ENCODE data around the gene AKR1C8.
"Not testable (repeated sequence)": the region's sequence is repeated elsewhere in the genome, so short reads cannot be mapped to it uniquely, and the experiment has no call there.

AKR1C8 gene

GRCh38 chr10:5188358-5188757 is 3.4 kb upstream of the AKR1C8 start:
- Histone ChIP-seq H3K9ac (ENCODE audit: low read length) (no peak overlapping the region), H3K9me3 (ENCODE audit: insufficient read depth, low read depth, low read length) (no peaks in the 10 kb centered on the region), H2BK120ac (ENCODE audit: insufficient read depth, low read length, poor library complexity) (no peak overlapping the region), H2BK5ac (ENCODE audit: low read depth, low read length, poor library complexity) (no peak overlapping the region), H3K4me1 (ENCODE audit: control insufficient read depth in 1 of 2, insufficient read depth in 2 of 2, low read length in 2 of 2) (no peaks in the 10 kb centered on the region), H3K14ac (ENCODE audit: low read length) (no peak overlapping the region), H2BK12ac (ENCODE audit: low read length) (no peak overlapping the region), H2AFZ (ENCODE audit: insufficient read depth, low read length, poor library complexity) (no peak overlapping the region), H3K18ac (ENCODE audit: low read length) (no peak overlapping the region), H3K79me1 (ENCODE audit: low read length) (no peaks in the 10 kb centered on the region), H3K27me3 (ENCODE audit: insufficient read depth, low read length) (no peaks in the 10 kb centered on the region), H3K4me2 (ENCODE audit: low read length) (no peak overlapping the region), H3K4ac (ENCODE audit: low read depth, low read length) (no peak overlapping the region), H2AK5ac (ENCODE audit: low read length) (no peak overlapping the region), H4K12ac (ENCODE audit: low read depth, low read length) (no peak overlapping the region), H3K27ac (ENCODE audit: low read depth, low read length) (no peak overlapping the region), H3K36me3 (ENCODE audit: control insufficient read depth in 1 of 2, insufficient read depth in 2 of 2, low read length in 2 of 2) (no peaks in the 10 kb centered on the region), H3K79me2 (ENCODE audit: control insufficient read depth, insufficient read depth, low read length, poor library complexity) (no peaks in the 10 kb centered on the region), H3K4me3 (ENCODE audit: low read depth, low read length) (no peak overlapping the region), H4K8ac (ENCODE audit: low read depth, low read length) (no peak overlapping the region), H3K23ac (ENCODE audit: low read length) (no peak overlapping the region), H4K91ac (ENCODE audit: low read depth, low read length) (no peak overlapping the region)
- DNase-seq: no peak
- WGBS (ENCODE audit: extremely low coverage, insufficient coverage, insufficient read length): no CpG with 5 or more reads among the region's 2 CpGs

- H2BK120ac ChIP-seq (ENCODE audit: insufficient read depth, low read length, poor library complexity): no peak overlapping the region
- H3K9me3 ChIP-seq (ENCODE audit: insufficient read depth, low read depth, low read length): no peaks in the 10 kb centered on the region
- no peak overlapping the region for H3K23ac ChIP-seq (ENCODE audit: low read length)
- no peak overlapping the region for H3K4me2 ChIP-seq (ENCODE audit: low read length)
- H3K4me1 ChIP-seq (ENCODE audit: control insufficient read depth in 1 of 2, insufficient read depth in 2 of 2, low read length in 2 of 2): no peaks in the 10 kb centered on the region
- H3K18ac ChIP-seq (ENCODE audit: low read length): no peak overlapping the region
- no peak overlapping the region for H3K9ac ChIP-seq (ENCODE audit: low read length)
- no peaks in the 10 kb centered on the region for H3K36me3 ChIP-seq (ENCODE audit: control insufficient read depth in 1 of 2, insufficient read depth in 2 of 2, low read length in 2 of 2)
- no CpG with 5 or more reads among the region's 5 CpGs for WGBS (ENCODE audit: extremely low coverage, insufficient coverage, insufficient read length)
- H4K8ac ChIP-seq (ENCODE audit: low read depth, low read length): no peak overlapping the region
- no peaks in the 10 kb centered on the region for H3K79me1 ChIP-seq (ENCODE audit: low read length)
- no peak overlapping the region for H2AK5ac ChIP-seq (ENCODE audit: low read length)
- H3K4ac ChIP-seq (ENCODE audit: low read depth, low read length): no peak overlapping the region
- no peak overlapping the region for H3K4me3 ChIP-seq (ENCODE audit: low read depth, low read length)
- H4K91ac ChIP-seq (ENCODE audit: low read depth, low read length): no peak overlapping the region
- H2BK12ac ChIP-seq (ENCODE audit: low read length): no peak overlapping the region
- H4K12ac ChIP-seq (ENCODE audit: low read depth, low read length): no peak overlapping the region
- no peaks in the 10 kb centered on the region for H3K79me2 ChIP-seq (ENCODE audit: control insufficient read depth, insufficient read depth, low read length, poor library complexity)
- H3K14ac ChIP-seq (ENCODE audit: low read length): no peak overlapping the region
- H2BK5ac ChIP-seq (ENCODE audit: low read depth, low read length, poor library complexity): no peak overlapping the region
- no peak overlapping the region for H3K27ac ChIP-seq (ENCODE audit: low read depth, low read length)
- H3K27me3 ChIP-seq (ENCODE audit: insufficient read depth, low read length): no peaks in the 10 kb centered on the region
- no peak for DNase-seq
- no peak overlapping the region for H2AFZ ChIP-seq (ENCODE audit: insufficient read depth, low read length, poor library complexity)
Measured at GRCh38 chr10:5187867-5188266, 2.9 kb upstream of the AKR1C8 start.

GRCh38 chr10:5183923-5184322 is 1.0 kb downstream of the AKR1C8 start:
- no peaks in the 10 kb centered on the region for H3K9me3 ChIP-seq (ENCODE audit: insufficient read depth, low read depth, low read length)
- no peak overlapping the region for H2AK5ac ChIP-seq (ENCODE audit: low read length)
- no peak overlapping the region for H3K27ac ChIP-seq (ENCODE audit: low read depth, low read length)
- H3K4me1 ChIP-seq (ENCODE audit: control insufficient read depth in 1 of 2, insufficient read depth in 2 of 2, low read length in 2 of 2): no peaks in the 10 kb centered on the region
- H4K12ac ChIP-seq (ENCODE audit: low read depth, low read length): no peak overlapping the region
- H3K18ac ChIP-seq (ENCODE audit: low read length): no peak overlapping the region
- no peaks in the 10 kb centered on the region for H3K79me1 ChIP-seq (ENCODE audit: low read length)
- no peak overlapping the region for H3K14ac ChIP-seq (ENCODE audit: low read length)
- H2BK12ac ChIP-seq (ENCODE audit: low read length): no peak overlapping the region
- no peak overlapping the region for H3K4me2 ChIP-seq (ENCODE audit: low read length)
- no peak overlapping the region for H2BK5ac ChIP-seq (ENCODE audit: low read depth, low read length, poor library complexity)
- WGBS (ENCODE audit: extremely low coverage, insufficient coverage, insufficient read length): no CpG with 5 or more reads among the region's 2 CpGs
- H3K36me3 ChIP-seq (ENCODE audit: control insufficient read depth in 1 of 2, insufficient read depth in 2 of 2, low read length in 2 of 2): no peaks in the 10 kb centered on the region
- no peak overlapping the region for H2AFZ ChIP-seq (ENCODE audit: insufficient read depth, low read length, poor library complexity)
- no peak overlapping the region for H4K91ac ChIP-seq (ENCODE audit: low read depth, low read length)
- H3K4ac ChIP-seq (ENCODE audit: low read depth, low read length): no peak overlapping the region
- H4K8ac ChIP-seq (ENCODE audit: low read depth, low read length): no peak overlapping the region
- H3K23ac ChIP-seq (ENCODE audit: low read length): no peak overlapping the region
- H3K4me3 ChIP-seq (ENCODE audit: low read depth, low read length): no peak overlapping the region
- H2BK120ac ChIP-seq (ENCODE audit: insufficient read depth, low read length, poor library complexity): no peak overlapping the region
- no peak for DNase-seq
- H3K27me3 ChIP-seq (ENCODE audit: insufficient read depth, low read length): no peaks in the 10 kb centered on the region
- no peaks in the 10 kb centered on the region for H3K79me2 ChIP-seq (ENCODE audit: control insufficient read depth, insufficient read depth, low read length, poor library complexity)
- H3K9ac ChIP-seq (ENCODE audit: low read length): no peak overlapping the region

- H2BK5ac ChIP-seq (ENCODE audit: low read depth, low read length, poor library complexity); H3K4me1 ChIP-seq (ENCODE audit: control insufficient read depth in 1 of 2, insufficient read depth in 2 of 2, low read length in 2 of 2); H3K4ac ChIP-seq (ENCODE audit: low read depth, low read length); H4K12ac ChIP-seq (ENCODE audit: low read depth, low read length); H3K79me1 ChIP-seq (ENCODE audit: low read length); H4K91ac ChIP-seq (ENCODE audit: low read depth, low read length); H3K4me3 ChIP-seq (ENCODE audit: low read depth, low read length); H3K9me3 ChIP-seq (ENCODE audit: insufficient read depth, low read depth, low read length); H2BK120ac ChIP-seq (ENCODE audit: insufficient read depth, low read length, poor library complexity); H4K8ac ChIP-seq (ENCODE audit: low read depth, low read length); H2AFZ ChIP-seq (ENCODE audit: insufficient read depth, low read length, poor library complexity); H3K9ac ChIP-seq (ENCODE audit: low read length); H3K27ac ChIP-seq (ENCODE audit: low read depth, low read length); H3K23ac ChIP-seq (ENCODE audit: low read length); H3K4me2 ChIP-seq (ENCODE audit: low read length); DNase-seq; H3K18ac ChIP-seq (ENCODE audit: low read length); H3K27me3 ChIP-seq (ENCODE audit: insufficient read depth, low read length); H2AK5ac ChIP-seq (ENCODE audit: low read length); H3K36me3 ChIP-seq (ENCODE audit: control insufficient read depth in 1 of 2, insufficient read depth in 2 of 2, low read length in 2 of 2); H2BK12ac ChIP-seq (ENCODE audit: low read length); H3K14ac ChIP-seq (ENCODE audit: low read length); H3K79me2 ChIP-seq (ENCODE audit: control insufficient read depth, insufficient read depth, low read length, poor library complexity): not testable (repeated sequence)
- WGBS (ENCODE audit: extremely low coverage, insufficient coverage, insufficient read length): no CpG with 5 or more reads among the region's 12 CpGs
Measured at GRCh38 chr10:5180503-5180902, 4.4 kb downstream of the AKR1C8 start.

Data from trophoblast cell (in vitro differentiated cells and primary cell).